GM21619 (cell line): ENCODE measurements around the gene GATM.

ENCODE experiments used
- ATAC-seq: cut with Tn5 transposase; IDR thresholded peaks from one replicate; pipeline ENCODE4 v1.9.1; 2021; ENCODE audit not compliant: unreplicated experiment

GATM gene

DNA sequence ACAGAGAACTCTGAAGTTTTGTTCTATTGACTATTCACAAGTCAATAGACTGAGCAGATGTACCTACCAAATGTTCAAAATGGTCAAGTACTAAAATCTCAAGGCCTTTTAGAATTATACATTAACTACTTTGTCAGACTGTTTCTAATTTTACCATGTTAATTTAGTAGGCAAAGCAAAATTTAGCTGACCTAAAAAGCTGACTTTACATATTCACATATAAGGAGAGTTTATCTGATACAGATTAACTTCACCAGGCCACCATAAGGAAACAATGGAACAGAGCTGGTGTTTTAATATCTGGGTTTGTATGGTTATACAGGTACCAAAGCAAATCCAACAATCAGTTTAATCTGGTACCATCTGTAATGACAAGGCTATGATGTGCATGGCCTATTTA lies 15.9 kb downstream of the GATM start:
- ATAC-seq = no peak

DNA sequence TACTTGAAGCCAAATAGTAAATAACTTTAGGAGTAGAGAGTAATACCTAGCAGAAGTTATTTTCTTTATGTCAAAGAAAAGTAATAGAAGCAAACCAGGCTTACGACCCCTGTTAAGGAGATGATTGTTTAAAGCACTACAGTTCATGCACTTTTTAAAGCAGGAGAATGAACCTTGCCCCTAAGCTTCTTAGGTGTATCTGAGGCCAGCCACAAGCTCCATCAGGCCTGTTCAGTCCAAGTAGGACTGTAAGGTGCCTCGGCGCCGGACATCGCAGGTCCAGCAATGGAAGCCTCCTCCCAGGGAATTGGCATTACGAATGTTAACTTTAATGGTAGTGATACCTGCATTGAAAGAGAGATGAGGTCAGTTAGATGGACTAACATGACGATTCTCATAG lies 16.5 kb downstream of the GATM start:
- no peak for ATAC-seq

DNA sequence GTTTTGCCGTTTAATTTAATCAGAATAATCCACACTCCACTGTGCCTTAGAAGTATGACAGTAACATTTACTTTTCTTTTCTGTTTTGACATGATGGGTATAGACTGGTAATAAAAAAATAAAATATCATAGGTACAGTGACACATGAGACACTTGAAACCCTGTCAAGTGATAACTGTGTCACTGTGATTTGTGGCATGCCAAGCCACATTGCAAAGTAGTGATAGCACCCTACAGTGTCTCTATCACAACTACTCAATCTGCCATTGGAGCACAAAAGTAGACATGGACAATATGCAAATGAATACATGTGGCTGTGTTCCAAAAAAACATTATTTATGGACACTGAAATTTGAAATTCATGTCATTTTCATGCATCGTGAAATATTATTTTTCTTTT lies 22.5 kb downstream of the GATM start:
- no peak for ATAC-seq

DNA sequence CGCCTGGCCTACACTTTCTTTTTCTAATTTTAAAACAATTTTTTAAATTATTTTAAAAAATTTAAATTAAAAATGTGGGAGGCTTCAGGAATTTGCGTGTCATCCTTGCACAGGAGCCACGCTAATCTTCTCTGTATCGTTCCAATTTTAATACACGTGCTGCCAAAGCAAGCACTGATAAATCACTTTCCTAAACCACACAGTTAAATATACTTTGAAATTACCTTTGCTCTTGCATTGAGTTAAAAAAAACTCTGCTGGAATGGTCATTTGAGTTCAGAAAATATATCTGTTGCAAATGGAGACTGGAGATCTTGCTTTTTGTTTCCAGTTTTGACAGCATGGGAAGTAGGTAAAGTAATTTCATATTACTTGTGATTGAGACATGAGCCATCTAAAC lies 23.6 kb downstream of the GATM start:
- ATAC-seq = no peak

DNA sequence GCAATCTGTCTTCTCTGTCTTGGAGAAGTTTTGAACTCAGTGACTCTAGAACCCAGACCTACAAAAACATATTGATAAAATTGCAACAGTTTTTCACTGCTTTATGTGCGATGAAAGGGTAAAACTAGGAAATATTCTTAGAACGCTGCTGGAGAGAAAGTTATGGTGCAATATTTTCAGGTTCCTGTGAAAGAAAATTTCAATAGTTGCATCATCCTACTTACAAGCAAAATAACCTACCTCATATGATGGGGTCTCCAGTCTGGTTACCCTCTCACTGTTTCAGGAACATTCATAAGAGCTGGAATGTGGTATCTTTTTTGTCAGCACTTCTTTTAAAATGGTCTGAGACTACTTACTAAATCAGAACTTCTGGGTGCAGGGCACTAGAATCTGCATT lies 27.1 kb downstream of the GATM start:
- no peak for ATAC-seq

DNA sequence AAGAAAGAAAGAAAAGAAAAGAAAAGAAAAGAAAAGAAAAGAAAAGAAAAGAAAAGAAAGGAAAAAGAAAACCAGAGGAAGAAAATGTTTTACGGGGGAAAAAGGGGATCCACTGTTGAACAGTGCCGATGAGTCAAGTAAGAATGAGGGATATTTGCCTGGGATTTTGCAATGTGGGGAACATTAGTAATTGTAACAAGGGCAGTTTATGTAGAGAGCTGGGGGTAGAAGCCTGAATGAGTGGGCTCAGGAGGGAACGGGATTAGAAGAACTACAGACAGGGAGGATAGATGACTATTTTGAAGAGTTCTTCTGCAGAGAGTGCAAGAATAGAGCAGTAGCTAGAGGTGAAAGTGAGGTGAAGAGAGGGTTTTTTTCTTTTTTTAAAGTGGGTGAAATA lies 28.7 kb downstream of the GATM start:
- no peak for ATAC-seq

DNA sequence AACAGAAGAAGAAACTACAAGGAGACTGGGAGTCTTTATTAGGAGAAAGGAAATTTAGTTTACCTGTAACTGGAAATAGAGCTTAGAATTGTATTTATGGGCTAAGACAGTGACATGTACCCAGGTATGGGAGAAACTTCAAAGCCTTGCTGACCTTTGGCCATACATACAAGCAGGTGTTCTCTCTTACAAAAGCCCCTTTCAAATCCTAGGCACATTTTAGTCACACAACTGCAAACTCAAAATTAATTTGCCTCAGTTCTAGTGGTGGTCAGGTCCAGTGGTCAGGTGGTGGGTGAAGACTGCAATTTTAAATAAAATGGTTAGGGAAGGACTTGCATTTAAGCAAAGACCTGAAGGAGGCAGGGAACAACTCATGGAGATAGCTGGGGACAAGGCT lies 30.4 kb downstream of the GATM start:
- ATAC-seq = no peak

DNA sequence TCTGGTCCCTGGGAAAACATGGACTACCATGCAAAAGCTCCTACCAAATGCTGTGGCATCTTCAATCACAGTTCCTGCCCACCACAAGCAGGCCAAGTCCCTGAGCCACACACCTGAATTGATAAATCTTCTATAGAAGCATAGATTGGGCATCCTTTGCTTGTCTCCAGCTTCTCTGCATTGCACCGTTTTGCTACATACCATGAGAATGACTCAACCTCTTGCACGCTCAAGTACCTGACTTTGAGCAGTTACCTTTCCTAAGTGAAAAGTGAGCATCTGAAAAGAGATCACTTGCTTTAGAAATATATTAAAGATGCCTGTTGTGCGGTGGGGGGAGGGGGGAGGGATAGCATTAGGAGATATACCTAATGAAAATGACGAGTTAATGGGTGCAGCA lies 31.3 kb downstream of the GATM start:
- ATAC-seq = no peak

DNA sequence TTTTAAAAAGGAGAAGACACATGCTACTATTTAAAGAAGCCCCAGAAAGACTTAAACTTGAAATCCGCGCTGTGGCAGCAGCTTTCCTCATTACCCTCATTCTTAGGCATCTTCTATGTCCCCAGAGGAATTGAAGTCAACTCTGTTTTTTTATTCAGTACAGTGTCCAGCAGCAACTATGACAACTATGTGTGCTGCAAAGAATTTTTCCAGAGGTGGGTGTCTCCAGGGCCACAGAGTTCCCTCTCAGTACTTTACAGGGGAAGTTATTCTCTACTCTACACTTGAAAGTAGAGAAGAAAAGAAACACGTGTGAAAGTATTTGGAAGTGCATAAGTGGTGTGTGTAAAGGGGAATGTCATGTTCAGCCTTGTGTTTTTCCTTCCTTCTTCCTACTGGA lies 32.0 kb downstream of the GATM start:
- ATAC-seq = no peak

DNA sequence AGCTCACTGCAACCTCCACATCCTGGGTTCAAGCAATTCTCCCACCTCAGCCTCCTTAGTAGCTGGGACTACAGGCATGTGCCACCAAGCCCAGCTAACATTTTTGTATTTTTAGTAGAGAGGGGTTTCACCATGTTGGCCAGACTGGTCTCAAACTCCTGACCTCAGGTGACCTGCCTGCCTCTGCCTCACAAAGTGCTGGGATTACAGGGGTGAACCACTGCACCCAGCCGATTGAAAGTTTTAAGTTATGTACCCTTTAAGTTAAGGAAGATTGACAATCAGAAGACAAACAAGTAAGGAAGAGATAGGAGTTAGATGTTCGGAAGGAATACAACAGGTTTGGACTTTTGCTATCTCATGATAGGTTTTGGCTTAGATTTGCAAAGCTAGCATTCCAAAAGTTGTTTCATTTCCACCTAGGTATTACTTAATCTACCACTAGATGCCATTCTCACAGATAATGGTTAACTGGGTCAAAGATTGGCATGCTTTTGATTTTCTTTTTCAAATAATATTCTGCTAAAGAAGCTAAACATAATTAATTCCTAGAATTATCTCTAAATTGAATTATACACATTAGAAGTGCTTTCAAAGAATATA lies 35.0 kb downstream of the GATM start:
- ATAC-seq = no peak

DNA sequence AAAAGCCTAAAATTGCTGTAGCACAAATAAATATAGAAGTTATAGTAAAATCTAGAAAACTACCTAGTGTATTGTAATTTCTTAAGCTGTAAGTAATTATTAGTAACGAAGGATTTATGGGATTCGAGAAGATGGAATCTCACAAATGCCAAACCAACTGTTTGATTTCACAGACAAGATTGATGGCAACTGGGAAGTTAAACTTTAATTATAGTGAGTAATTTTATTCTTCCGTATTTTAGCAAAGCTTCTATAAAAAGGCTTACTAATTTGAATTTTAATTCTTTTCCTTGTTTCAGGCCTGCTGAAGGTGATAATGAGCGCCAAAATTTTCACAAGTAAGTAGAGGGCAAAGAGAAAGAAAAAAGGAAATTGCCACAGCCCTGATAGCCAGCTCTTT lies 36.6 kb downstream of the GATM start:
- ATAC-seq = no peak

DNA sequence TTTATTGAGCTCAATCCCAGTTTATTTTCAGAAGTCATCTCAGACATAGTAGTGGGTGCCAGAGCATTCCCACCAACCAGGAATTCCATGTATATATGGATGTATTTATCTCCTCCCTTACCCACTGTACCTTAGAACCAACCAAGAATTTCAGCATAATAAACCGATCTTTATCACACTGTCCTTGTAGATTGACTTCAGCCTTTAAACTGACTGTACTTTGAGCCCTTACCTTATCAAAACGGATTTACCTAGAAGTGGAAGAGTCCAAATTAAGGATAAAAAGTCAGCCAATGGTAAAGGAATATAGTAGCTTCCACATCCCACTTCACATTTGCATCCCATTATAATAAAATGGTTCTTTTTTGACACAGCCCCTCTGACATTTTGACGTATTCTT lies 37.9 kb downstream of the GATM start:
- ATAC-seq = no peak

DNA sequence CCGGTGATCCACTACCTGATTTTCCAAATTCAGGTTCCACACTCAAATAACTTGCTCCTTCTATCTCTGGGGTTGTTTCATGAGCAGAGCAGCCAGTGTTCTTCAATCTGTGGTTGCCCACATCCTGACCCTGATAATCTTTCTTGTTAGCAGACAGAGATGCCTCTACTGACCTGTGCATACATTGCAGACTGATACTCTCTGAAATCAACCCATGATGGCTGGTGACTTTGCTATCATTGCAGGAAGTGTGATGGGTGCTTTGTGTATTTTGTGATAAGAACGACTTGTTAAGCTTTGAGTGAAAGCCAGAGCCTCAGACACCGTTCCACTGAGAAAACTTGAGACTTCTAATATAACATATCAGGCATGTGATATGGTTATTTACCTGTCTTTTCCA lies 39.9 kb downstream of the GATM start:
- no peak for ATAC-seq

DNA sequence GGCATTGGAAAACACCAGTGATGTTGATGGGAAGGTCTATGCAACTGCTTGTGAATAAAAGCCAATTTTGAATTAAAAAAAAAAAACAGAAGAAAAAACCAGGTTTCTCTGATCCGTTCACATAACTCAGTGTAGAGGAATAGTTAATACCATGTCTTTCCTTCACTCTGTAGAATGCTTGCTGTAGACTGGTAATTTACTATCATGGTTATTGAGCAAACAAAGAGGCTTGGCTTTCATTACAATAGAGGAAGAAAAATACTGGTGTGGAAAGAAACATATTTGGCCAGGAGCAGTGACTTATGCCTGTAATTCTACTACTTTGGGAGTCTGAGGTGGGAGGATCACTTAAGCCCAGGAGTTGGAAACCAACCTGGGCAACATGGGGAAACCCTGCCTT lies 41.1 kb downstream of the GATM start:
- ATAC-seq = no peak

DNA sequence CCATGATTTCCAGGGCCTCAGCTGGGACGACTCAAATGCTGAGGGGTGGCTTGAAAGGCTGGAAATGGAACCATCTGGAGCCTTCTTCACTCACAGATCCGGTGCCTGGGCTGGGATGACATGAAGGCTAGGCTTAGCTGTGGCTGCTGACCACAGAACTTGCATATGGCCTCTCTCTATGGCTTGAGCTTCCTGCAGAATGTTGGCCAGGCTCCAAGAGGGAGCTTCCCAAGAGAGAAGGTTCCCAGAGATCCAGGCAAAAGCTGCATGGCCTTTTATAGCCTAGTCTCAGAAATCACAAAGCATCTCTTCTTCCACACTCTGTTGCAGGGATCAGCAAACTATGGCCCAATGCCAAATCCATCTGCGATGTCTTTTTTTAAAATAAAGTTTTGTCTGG lies 44.8 kb downstream of the GATM start:
- no peak for ATAC-seq

DNA sequence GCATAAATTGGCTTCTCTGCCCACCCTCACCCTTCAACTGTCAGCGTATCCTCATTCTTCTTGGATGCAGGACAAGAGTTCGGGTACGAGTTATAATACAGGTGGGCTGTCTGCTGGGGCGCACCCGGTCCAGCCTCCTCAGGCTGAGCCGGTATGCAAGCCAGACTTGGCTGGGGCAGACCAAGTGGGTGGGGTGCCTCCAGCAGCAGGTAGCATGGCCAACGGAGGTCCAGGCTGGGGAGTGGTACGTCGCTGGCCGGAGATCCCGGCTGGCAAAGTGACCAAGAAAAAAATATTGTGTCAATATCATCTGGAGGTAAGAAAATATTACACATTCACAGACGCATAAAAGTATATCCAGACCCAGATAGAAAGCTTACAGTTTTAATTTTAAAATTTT lies 45.6 kb downstream of the GATM start:
- ATAC-seq = no peak

DNA sequence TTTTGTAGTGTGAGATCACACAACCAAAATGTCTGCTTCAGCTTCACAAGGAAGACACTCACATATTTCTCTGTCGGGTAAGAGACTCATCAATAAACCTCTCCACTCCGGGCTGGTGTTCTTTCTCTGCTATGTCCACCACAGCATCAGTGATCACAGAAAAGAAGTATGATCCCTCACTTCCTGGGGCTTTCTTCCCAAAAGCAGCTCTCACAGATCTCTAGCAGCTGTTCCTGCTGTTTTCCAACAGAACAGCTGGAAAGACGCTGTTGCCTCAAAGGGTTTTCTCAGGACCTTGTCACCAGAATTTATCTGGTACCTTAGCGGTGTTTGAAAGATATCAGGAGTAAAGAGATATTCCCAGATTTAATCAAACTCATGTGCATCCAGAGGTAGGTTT lies 46.4 kb downstream of the GATM start:
- ATAC-seq = no peak

DNA sequence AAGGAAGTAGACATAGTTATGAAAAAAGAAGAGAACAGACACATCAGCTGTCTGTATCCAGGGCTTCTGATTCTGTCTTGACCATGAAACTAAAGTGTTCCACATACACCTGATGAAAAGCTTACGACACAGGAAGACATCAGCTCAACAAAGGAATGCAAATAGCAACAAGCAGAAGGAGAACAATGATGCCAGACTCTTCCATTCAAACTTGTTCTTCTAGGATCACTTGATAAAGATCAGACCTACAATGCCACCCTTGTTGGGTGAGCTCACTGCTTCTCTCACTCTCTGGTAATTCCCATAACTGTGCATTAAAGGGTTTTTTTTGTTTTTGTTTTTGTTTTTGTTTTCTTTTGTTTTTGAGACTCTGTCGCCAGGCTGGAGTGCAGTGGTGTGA lies 49.7 kb downstream of the GATM start:
- ATAC-seq = no peak

DNA sequence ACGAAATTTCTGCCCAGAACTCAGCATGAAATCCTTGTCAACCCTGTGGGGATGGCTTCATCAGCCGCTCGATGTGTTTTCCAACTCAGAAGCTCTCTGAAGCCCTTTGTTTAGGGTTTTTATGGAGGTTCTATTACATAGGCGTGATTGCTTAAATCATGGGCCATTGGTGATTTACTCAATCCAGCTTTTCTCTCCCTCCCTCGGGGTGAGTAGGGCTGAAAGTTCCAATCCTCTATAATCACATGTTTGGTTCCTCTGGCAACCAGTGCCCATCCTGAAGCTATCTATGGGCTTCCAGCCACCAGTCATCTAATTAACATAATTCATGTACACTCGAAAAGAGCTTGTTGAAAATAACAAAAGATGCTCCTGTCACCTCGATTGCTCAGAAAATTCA lies 51.6 kb downstream of the GATM start:
- no peak for ATAC-seq

DNA sequence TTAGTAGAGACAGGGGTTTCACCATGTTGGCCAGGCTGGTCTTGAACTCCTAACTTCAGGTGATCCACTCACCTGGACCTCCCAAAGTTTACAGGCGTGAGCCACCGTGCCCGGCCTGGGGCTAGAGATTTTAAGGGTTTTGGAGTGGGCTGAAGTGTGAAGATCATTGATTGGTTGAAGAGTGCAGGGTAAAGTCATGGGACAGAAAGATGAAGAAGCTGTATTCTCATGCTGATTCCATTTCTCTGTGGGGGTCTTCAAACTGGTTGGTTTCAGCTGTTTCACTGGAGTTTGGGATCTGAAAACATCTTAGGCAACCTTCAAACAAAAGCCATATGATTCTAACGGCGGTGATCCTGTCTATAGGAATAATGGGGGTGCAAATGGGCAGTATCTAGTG lies 52.1 kb downstream of the GATM start:
- no peak for ATAC-seq

DNA sequence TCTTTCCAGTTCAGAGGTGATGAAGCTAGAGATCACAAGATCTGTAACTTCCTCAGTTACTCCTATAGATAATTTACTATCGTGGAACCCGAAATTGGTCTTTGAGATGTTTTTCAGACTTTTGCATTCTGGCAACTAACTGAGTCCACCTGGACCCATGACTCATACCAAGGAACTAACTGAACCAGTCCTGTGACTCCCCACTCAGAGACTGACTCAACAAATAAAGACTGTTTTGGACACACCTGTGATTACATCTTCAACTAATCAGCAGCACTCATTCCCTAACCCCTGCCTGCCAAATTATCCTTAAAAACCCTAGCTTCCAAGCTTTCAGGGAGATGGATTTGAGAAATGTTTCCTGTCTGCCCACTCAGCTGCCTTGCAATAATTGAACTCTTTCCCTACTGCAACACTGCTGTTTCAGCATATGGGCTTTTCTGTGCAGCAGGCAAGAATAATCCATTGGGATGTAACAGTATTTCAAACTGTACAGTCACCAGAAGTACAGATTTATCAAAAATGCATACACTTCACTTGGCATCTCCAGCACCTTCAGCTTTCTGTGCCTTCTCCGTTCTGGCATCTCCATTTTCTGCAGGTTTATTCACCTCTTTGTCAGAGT lies 57.7 kb downstream of the GATM start:
- ATAC-seq = no peak

DNA sequence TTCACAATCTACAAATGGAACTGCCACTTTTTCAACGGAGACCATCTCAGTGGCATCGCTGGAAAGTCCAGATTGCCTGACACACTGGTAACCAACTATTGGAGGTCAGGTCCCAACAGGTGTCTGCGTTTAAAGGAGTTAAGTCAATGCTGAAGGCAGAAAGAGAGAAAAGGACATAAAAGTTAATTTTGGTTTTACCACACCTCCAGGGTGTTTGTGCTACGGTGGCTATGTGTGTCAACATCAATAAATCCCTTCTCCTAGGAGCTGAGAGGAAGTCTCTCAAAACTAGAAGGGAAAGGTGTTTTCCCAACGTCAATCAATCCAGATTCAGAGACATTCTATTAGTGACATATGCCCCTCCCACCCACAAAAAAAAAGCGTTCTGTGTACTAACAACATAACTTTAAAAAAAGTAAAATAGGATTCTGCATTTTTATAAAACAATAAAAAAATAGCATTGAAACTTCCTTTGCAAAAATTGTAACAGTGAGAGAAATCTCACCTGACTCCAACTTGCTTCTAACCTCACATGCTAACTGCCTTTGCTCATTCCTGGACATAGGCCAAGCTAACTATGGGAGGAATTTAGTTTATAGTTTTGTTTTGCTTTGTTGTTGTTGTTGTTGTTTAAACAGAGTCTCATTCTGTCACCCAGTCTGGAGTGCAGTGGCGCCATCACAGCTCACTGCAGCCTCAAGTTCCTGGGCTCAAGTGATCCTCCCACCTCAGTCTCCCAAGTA lies 58.7 kb downstream of the GATM start:
- no peak for ATAC-seq

DNA sequence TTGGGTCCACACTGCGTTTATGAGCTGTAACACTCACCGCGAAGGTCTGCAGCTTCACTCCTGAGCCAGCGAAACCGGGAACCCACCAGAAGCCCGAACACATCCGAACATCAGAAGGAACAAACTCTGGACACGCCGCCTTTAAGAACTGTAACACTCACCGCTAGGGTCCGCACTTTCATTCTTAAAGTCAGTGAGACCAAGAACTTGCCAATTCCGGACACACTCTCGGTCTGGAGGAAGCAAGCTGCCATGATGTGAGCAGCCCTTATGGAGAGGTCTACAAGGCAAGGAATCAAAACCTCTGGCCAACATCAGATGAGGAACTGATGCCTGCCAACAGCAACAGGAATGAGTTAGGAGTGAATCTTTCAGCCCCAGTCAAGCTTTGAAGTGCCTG lies 63.4 kb downstream of the GATM start:
- no peak for ATAC-seq
